Muscle of leg (tissue), 16 donors: Measurements from ENCODE around the gene ILDR2. TPM values are rescaled to one million over a fixed set of nuclear protein-coding genes. Genes with fewer than 3 reads are reported as not detected.

Source experiments
- DNase-seq: peaks from one replicate; pipeline ENCODE4 v3.0.0; 2013
- H3K27ac ChIP-seq: one replicate; pipeline ENCODE4 v1.5.1; 2013; ENCODE audit warnings: mild to moderate bottlenecking, low read length, control low read depth
- H3K27me3 ChIP-seq: one replicate; pipeline ENCODE4 v1.6.1; 2013; ENCODE audit warnings: low read length; ENCODE audit not compliant: control insufficient read depth, insufficient read depth
- H3K36me3 ChIP-seq: one replicate; pipeline ENCODE4 v1.6.1; 2013; ENCODE audit warnings: low read length; ENCODE audit not compliant: control insufficient read depth, insufficient read depth
- H3K4me1 ChIP-seq: one replicate; pipeline ENCODE4 v1.6.1; 2013; ENCODE audit warnings: low read length; ENCODE audit not compliant: control insufficient read depth, insufficient read depth
- H3K4me3 ChIP-seq: one replicate; pipeline ENCODE4 v1.5.1; 2013; ENCODE audit warnings: low read length, control low read depth
- H3K9me3 ChIP-seq: replicated peaks from 2 replicates; pipeline ENCODE4 v1.6.1; 2013; ENCODE audit warnings: low read depth, low read length; ENCODE audit not compliant: control insufficient read depth
- WGBS: methylation state at CpG from one replicate; pipeline ENCODE4 v1.1.5; 2013; ENCODE audit warnings: missing lambda C conversion rate; ENCODE audit not compliant: insufficient coverage; 5-methylcytosine and 5-hydroxymethylcytosine counted together
- long read RNA-seq, 11 donors: transcript quantifications; one replicate each; lab custom pipeline, GENCODE V29; 2026
- polyA plus RNA-seq, 8 donors: library from polyadenylated mRNA; unstranded; fragments of 120-200 nt; gene quantifications; one replicate each; pipeline versions ENCODE4 v1.2.1 to v1.2.3, GENCODE V29; 2013; ENCODE audit warnings: inconsistent platforms in 1 of 8, low replicate concordance in 1 of 8; ENCODE audit not compliant: insufficient read length in 8 of 8, insufficient read depth in 1 of 8
- total RNA-seq: library from RNA; stranded (reverse); fragments of 120-200 nt; gene quantifications from one replicate; pipeline ENCODE4 v1.2.4, GENCODE V29; 2013

Gene ILDR2, protein sequence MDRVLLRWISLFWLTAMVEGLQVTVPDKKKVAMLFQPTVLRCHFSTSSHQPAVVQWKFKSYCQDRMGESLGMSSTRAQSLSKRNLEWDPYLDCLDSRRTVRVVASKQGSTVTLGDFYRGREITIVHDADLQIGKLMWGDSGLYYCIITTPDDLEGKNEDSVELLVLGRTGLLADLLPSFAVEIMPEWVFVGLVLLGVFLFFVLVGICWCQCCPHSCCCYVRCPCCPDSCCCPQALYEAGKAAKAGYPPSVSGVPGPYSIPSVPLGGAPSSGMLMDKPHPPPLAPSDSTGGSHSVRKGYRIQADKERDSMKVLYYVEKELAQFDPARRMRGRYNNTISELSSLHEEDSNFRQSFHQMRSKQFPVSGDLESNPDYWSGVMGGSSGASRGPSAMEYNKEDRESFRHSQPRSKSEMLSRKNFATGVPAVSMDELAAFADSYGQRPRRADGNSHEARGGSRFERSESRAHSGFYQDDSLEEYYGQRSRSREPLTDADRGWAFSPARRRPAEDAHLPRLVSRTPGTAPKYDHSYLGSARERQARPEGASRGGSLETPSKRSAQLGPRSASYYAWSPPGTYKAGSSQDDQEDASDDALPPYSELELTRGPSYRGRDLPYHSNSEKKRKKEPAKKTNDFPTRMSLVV
- total RNA-seq (2.5 TPM), polyA plus RNA-seq (1 to 10 TPM; 1.6 to 3.4 (median 2.4) TPM)
- long read RNA-seq, donor 1: 0 reads
- long read RNA-seq, donor 2: 0 reads
- long read RNA-seq, donor 3, partial matches to known transcripts: 0 of 1 reads
- long read RNA-seq, donor 3, other reads (novel, unspliced or antisense): 0 of 1 reads
- long read RNA-seq, donor 4: 0 reads
- long read RNA-seq, donor 5: 0 reads
- long read RNA-seq, donor 6: 0 reads
- long read RNA-seq, donor 7: 0 reads
- long read RNA-seq, donor 8: 0 reads
- long read RNA-seq, donor 9, full-length matches to known transcripts: 1 of 1 reads
- long read RNA-seq, donor 9, partial matches to known transcripts: 0 of 1 reads
- long read RNA-seq, donor 9, other reads (novel, unspliced or antisense): 0 of 1 reads
- long read RNA-seq, donor 10: 0 reads
- long read RNA-seq, donor 11: 0 reads

DNA sequence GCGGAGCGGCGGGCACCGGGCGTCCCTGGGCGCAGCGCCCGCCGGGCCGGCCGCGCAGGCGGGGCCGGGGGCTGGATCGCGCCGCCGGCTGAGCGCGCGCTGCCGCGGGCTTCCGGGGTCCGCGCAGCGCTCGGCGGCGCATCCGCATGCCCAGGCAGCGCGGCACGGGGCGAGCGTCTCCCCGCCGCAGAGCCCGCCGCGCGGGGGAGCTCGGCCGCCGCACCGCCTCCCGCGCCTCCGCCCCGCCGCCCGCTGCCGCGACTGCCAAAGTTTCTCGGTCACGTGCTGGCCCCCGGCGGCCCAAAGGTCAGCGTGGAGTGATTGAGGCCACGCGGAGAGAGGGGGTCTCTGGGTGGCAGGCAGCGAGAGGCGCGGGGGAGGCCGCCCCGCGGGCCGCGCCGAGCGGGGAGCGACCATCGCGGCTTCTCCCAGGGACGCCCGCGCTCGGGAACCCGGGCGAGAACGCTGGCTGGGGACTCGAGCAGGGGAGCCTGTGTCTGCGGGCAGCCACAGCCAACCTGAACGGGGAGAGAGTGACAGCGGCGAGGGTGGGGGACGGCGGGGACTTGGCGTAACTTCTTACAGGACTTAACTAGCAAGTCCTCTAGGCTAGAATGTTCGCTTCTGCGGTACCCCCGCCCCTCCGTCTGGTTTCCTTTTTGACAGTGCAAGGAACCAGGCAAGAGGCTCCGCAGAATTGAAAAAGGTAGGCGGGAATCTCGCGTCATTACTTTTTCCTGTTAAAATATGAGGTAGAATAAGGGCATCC, at the start of gene ILDR2:
TSS of gene ILDR2 (minus strand) at position 180 of the 769 bp plus-strand sequence. CDS start 272 bp downstream, outside the sequence.
- H3K27ac ChIP-seq: no peak within 1 kb of the TSS
- H3K9me3 ChIP-seq: no peaks in the 10 kb centered on the region
- whole genome bisulfite sequencing: under 1% methylated on average over 93 of the region's 97 CpGs
- H3K4me3 ChIP-seq: peak within 1 kb of the TSS; percentile 48
- peak; percentile 38 for DNase-seq
- H3K4me1 ChIP-seq: peaks cover 7% of the 10 kb centered on the region
- no peaks in the 10 kb centered on the region for H3K36me3 ChIP-seq
- H3K27me3 ChIP-seq: peaks cover 34% of the 10 kb centered on the region

- Histone ChIP-seq H3K36me3 (no peaks in the 10 kb centered on the region), H3K27me3 (no peaks in the 10 kb centered on the region), H3K4me1 (no peaks in the 10 kb centered on the region), H3K4me3 (no peak overlapping the region), H3K9me3 (no peaks in the 10 kb centered on the region), H3K27ac (no peak overlapping the region)
- WGBS: no CpG with 5 or more reads among the region's 1 CpG
- DNase-seq: no peak
These were observed 47.0 kb upstream of the ILDR2 start for GRCh38 chr1:167022384-167022783.

DNA sequence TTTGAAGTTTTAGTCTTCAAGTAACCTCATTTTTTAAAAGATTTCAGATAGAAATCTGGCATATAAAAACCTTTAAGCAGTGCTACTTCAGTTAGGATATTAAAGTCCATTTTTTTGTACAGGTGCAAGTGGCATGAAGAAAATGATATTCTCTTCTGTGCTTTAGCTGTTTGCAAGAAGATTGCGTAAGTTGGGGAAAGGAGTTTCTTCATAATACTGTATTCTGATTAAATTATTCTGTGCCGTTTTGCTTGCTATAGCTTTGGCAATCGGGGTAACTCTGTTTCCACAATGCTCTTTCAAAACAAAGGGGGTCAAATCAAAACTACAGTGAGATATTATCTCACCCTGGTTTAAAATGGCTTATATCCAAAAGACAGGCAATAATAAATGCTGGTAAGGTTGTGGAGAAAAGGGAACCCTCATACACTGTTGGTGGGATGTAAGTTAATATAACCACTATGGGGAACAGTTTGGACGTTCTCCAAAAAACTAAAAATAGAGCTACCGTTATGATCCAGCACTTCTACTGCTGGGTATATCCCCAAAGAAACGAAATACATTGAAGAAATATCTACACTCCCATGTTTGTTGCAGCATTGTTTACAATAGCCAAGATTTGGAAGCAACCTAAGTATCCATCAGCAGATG, 40.9 kb upstream of the ILDR2 start:
- H3K4me3 ChIP-seq: no peak overlapping the region
- WGBS: no CpG with 5 or more reads among the region's 6 CpGs
- no peak for DNase-seq
- no peaks in the 10 kb centered on the region for H3K36me3 ChIP-seq
- H3K27ac ChIP-seq: no peak overlapping the region
- H3K9me3 ChIP-seq: no peaks in the 10 kb centered on the region
- no peaks in the 10 kb centered on the region for H3K4me1 ChIP-seq
- no peaks in the 10 kb centered on the region for H3K27me3 ChIP-seq

DNA sequence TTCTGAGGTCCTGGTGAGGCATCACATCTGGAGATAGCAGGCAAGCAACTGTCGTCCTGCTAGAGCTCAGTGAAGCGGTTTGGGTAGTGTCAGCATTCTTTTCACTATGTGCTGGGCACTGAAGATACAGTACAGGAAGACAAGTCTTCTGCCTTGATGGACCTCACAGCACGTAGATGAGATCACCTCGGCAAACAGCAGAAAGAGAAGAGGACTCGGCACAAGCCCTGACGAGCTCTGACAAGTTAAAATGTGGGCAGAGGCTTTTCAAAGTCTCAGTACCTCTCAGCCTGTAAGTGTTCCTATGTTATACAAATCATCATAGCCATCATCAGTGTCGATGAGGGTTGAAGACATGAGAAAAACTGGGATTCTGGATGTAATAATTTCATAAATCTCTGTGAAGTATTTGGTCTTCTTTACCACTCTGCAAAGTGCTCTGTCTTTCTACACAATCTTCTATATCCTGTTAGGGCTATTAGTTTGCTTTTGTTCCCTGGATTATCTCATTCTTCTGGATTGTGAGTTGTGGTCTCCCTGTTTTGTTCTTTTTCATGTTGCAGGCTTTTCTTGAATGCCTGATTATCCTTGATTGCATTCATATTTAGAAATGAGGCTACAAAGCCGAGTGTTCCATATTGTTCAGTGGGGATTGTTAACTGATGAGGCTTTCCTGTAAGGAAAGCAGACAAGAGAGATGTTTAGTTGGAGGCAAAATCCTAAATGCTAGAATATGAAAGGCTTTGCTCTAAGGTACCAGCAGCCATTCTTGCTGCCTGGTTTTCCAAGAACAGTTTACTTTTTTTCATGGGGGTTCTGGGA, 38.0 kb upstream of the ILDR2 start:
- Histone ChIP-seq H3K36me3 (no peaks in the 10 kb centered on the region), H3K9me3 (no peaks in the 10 kb centered on the region), H3K27me3 (no peaks in the 10 kb centered on the region), H3K4me1 (no peaks in the 10 kb centered on the region), H3K27ac (no peak overlapping the region), H3K4me3 (no peak overlapping the region)
- 65% methylated on average over 3 of the region's 8 CpGs for WGBS
- no peak for DNase-seq

GRCh38 chr1:167012570-167012969, 37.2 kb upstream of the ILDR2 start:
- H3K27me3 ChIP-seq: no peaks in the 10 kb centered on the region
- no peaks in the 10 kb centered on the region for H3K4me1 ChIP-seq
- WGBS: 68% methylated on average over 2 of the region's 2 CpGs

GRCh38 chr1:167011560-167012191, 36.3 kb upstream of the ILDR2 start:
- Histone ChIP-seq H3K36me3 (no peaks in the 10 kb centered on the region), H3K4me3 (no peak overlapping the region), H3K27me3 (no peaks in the 10 kb centered on the region), H3K9me3 (no peaks in the 10 kb centered on the region), H3K27ac (no peak overlapping the region), H3K4me1 (no peaks in the 10 kb centered on the region)
- WGBS: no CpG with 5 or more reads among the region's 1 CpG
- DNase-seq: no peak

More at GRCh38 chr1:167012570-167012969, 37.2 kb upstream of the ILDR2 start:
- DNase-seq: no peak
- no peak overlapping the region for H3K27ac ChIP-seq
- no peaks in the 10 kb centered on the region for H3K36me3 ChIP-seq
- H3K9me3 ChIP-seq: no peaks in the 10 kb centered on the region
- no peak overlapping the region for H3K4me3 ChIP-seq

- no CpG with 5 or more reads among the region's 2 CpGs for WGBS
- no peaks in the 10 kb centered on the region for H3K27me3 ChIP-seq
These were observed 28.4 kb upstream of the ILDR2 start for GRCh38 chr1:167003711-167004110.

GRCh38 chr1:167002354-167002753, 27.0 kb upstream of the ILDR2 start:
- Histone ChIP-seq H3K4me1 (no peaks in the 10 kb centered on the region), H3K9me3 (no peaks in the 10 kb centered on the region), H3K36me3 (no peaks in the 10 kb centered on the region), H3K27me3 (no peaks in the 10 kb centered on the region), H3K27ac (no peak overlapping the region), H3K4me3 (no peak overlapping the region)
- no CpG with 5 or more reads among the region's 2 CpGs for WGBS
- DNase-seq: no peak

More at GRCh38 chr1:167003711-167004110, 28.4 kb upstream of the ILDR2 start:
- Histone ChIP-seq H3K27ac (no peak overlapping the region), H3K36me3 (no peaks in the 10 kb centered on the region), H3K4me1 (no peaks in the 10 kb centered on the region), H3K4me3 (no peak overlapping the region), H3K9me3 (no peaks in the 10 kb centered on the region)
- DNase-seq: no peak
